Stimulated activated CD8-positive, alpha-beta memory T cell treated with anti-CD3 and anti-CD28 coated beads, Interleukin-15, amount 100 ng/mL, for 48 hours (primary cell): Measurements from ENCODE around the gene ALX4.

Experiments
- DNase-seq, 2 donors: peaks; one replicate each; pipeline ENCODE4 v3.0.0-alpha.2; 2020; ENCODE audit warnings: low read depth in 2 of 2

Gene ALX4

DNA sequence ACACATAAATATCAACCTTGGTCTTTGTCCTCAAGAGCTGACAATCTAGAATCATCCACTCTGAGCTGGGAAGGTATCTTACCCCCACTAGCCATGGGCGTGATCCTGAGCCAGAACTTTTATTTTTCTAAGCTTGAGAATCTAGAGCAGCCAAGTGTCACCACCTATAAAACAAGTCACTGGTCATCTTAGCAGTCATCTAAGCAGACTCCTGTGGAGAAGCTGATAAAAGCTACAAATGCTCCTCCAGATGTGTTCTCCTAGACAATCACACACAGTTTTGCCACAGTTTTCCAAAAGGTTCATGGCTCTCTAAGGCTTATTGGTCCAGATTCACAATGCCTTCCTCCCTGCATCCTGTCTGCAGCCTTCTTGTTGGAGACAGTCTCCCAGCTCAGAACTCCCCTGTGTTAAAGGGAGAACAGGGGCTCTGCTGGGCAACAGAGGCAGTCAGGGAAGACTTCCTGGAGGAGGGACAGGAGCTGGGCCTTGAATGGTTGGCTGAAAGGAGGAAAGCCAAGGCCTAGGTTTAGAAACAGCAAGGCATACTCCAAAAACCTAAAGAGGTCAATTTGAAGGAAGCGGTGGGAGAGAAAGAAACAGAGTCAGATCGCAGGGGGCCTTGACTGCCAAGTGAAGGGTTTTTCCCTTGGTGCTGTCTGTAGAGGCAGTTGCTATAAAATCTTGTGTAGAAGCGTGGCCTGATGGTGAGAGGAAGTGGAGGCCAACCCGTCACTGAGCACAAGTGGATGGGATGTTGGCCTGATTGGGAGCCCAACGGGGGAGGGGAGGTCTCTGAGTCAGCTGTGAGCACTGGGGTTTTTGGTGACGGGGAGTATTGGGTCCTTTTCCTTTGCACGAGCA lies 42.0 kb downstream of the ALX4 start:
- no peak for DNase-seq

DNA sequence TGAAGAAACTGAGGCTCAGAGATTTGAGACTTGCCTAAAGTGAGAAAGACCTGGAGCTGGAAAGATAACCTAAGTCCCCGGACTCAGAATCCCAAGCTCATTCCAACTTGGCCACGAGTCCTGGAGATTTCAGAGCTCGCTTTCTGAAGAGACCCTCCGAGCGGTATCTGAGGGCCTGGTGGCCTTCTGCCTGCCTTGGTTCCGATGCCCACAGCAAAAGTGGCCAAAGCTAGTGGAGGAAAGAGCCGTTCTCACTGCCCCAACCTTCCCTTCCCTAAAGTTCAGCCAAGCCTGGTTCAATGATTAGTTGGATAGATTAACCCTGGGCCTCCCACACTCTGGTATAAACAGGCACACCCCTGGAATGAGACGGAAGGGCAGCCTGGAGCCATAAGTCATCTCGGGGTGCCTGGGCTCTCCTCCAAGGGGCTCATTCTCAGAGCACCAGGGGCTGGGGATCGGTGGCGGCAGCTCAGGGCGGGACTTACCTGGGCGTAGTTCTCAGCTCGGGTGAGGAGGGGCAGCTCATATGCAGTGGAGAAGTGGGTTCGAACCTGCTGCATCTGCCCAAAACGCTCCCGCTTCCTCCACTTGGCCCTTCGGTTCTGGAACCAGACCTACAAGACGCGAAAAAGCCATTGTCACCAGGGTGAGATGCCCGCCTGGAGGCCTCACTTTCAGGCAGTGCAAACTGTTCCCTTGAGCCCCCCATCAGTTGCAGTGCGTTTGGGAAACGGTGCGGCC lies 42.8 kb downstream of the ALX4 start:
- DNase-seq = no peak

DNA sequence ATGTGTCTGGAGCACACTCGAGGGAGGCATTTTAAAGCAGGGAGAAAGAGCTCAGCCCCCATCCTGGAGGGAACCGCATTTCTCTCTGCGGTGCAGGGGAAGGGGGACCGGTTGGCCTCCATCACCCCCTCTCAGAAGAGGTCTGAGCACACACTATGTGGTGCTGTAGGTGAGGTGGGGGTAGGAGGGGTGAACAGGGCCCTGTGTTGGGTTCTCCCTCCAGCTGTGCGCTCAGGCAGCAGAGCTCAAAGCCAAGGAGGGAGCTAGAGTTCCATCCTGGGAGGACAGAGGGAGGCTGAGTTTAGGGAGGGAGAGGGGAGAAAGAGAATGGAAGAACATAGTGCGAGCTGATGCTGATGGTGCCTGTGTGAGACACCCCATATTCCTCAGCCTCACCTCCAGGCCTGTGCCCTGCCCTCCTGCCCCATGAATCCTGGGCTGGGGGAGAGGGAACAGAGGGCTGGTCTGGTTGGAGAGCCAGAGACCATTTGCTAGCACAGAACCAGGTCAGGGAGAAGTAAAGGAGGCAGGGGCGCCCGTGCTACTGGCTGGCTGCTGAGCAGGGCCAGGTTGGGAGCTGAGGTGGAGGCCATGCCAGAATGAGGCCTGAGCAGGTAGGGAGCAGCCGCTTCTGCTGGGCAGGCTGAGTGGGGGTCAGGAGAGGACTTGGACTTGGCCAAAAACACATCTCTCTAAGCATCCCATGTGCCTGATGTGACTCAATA lies 43.7 kb downstream of the ALX4 start:
- DNase-seq = no peak

DNA sequence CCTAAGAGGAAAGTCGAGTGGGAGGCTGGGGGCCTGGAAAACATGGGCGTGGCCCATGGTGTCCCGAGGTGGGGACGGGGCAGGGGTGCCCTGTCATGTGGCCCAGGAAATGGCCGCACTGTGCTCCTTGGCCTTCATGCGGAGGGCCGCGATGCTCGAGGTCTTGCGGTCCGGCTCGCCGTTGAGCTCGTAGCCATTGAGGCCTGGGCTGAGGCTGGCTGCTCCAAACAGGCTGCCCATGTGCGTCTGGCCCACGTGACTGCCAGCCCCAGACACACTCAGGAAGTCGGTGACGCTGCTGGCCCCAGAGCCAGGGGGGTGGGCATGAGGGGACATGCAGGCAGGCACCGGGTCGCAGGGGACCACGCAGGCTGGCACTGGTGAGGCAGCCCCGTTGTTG lies 45.2 kb downstream of the ALX4 start:
- DNase-seq = no peak

DNA sequence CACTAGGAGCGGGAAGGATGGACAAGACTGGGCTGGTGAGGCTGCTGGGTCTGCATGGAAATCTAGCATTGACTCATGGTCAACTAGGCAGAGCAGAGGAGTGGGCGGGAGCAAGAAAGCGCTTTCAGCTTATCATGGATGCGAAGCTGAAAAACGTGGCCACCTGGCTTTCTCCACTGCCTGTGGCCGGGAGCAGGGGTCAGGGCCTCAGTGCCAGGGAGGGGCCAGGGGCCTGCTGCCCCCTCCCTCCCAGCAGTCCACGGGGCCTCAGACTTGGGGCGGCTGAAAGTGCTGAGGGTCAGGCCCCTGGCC lies 45.5 kb downstream of the ALX4 start:
- DNase-seq = no peak

DNA sequence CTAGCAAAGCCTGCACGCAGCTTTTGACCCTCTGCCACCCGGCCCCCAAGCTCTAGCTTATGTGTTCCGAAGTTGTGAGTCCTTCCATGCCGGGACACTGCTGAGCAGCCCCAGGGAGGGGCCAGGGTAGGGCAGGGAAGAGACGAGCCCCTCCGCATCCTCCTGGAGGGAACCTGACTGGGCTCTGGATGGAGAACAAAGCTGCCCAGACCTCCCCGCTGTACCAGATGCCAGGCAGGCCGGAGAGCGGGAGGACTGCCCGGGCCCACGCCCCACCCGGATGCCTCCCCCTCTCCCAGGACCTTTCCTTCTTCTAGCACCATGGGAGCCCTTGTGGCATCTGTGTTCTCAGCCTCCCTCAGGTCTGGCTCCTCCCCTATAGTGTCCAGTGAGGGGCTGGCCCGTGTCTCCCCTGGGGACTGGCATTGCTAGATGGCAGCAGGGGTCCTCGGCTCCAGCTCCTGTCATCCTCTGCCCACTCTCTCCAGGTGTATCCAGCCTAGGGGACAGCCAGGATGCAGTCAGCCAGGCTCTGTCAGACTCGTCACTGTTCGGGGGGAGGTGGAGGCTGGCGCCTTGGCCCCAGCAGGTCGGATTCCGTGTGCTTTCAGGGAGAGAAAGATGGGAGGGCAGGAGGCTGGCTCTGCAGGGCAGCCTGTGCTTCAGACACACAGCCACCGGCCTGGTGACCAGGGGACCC lies 46.1 kb downstream of the ALX4 start:
- DNase-seq = no peak

DNA sequence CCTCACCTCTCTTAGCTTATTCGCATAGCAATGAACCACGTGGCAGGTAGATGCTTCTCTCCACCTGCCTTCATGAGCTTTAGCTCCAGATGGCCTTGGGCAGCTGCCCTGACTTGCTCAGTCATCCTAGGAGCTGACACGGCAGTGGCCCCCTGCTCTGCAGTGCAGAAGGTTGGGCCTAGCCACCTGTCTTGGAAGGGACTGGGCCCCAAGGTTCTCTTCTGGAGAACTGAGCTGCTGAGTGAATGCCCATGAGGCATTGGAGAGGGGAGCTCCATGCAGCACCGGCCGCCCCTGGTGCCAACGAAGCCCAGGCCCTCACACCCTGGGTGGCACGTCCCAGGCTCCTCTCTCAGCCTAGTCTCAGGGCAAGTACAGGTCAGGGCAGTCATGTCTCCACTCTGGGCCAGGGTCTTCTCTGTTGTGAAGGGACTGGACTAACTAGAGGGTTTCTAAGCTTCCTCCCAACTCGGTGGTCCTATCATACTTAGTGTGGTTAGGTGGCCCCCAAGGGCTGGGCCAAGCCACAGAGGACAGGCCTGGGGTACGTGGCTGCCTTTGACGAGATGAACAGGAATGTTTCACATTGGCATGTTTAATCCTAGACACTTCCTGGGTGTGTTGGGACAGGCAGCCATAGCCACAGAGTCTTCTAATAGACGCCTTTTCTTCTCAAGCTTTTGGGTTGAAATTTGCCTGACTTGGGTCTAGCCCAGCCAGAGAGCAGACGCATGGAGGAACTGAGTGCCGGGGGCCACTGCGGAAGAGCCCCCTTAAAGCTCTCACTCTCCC lies 47.9 kb downstream of the ALX4 start:
- no peak for DNase-seq

DNA sequence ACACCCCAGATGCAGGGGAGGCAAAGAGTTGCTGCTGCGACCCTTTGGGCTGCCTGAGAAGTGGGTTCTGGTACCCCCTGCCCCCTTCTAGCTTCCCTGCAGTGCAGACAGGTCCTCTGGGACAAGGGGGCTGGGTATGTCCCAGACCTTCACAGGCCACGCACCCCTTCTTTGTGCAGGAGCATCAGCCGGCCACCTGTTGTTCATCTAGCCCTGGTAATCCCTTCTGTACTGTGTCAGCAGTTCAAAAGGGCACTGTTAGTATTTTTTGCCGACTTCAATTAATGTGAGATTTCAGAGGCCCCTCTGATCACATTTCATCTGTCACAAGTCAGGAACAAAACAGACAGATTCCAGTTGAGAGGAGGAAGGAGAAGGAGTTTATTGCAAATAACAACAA lies 49.9 kb downstream of the ALX4 start:
- no peak for DNase-seq

DNA sequence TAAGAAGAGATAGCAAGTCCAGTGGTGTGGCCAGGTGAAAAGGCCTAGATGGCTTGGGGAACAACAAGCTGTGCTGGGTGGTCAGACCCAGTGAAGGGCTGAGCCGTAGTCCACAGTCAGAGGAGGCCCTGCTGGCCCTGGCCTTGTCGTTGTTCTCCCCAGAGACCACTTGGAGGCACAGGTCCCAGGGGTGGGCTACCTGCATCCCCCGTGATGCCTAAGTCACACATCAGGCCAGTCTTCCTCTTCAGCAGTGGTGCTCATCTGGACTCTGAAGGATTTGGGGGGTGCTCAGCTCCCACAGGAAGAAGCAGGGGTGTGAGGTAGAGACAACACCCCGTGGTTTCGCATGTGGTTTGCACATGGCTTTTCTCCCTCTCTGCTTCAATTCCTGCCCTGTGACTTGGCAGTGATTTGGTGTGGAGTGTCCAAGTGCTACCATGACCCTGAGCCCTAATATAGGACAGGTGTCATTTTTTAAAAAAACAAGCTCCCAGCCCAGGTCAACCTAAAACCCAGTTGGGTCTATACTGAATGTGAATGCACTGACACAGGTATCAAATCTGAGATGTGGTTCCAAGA lies 51.0 kb downstream of the ALX4 start:
- no peak for DNase-seq

DNA sequence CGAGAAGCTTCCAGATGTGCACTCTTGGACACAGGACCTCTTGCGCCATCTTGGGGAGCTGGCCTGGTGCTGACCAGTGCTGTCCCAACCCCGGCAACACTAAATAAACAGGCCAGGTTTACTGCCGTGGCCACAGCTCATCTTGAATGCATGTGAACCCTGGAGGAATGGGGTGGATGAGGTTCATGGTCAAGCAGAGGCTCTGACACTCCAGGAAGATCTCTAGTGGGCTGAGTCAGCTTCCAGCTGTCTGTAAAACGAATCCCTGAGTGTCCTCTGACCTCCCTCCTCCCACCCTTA lies 51.8 kb downstream of the ALX4 start:
- DNase-seq = no peak

DNA sequence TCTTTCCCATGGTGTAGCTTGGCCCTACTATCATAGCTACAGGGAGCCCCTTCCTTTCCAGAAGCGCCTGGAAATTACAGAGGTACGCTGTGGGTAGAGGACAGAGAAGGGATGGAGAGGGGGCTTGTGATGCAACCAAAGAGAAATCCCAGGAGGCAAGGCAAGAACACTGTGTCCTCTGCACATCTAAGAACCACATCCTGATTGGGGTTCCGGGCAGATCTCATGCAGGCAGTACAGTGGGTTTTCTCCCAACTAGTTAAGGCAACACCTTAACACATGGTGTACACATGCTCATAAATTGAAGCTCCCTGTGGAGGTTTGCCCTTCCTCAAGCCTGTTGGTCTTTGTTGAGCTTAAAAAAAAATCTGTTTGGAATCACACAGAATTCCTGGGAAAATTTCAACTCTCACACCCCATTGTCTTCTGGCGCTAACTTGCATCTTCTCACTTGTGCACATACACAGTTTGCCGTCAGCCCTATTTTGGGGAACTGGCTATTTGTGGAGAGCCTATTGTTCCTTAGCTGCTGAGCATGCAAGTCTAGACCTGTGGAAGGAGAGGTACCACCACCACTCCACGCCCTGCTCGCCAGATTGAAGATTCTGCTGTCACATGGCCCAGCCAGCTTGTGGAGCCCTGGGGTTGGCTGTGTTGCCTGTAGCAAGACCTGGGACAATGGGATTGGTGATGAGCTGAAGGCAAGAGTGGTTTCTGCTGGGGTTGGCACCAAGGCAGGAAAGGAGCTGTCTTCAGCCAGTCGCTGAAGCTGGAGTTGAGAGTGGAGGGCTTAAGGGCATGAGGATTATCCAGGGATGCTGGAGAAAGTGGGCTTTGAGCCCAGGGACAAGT lies 52.4 kb downstream of the ALX4 start:
- DNase-seq = no peak

DNA sequence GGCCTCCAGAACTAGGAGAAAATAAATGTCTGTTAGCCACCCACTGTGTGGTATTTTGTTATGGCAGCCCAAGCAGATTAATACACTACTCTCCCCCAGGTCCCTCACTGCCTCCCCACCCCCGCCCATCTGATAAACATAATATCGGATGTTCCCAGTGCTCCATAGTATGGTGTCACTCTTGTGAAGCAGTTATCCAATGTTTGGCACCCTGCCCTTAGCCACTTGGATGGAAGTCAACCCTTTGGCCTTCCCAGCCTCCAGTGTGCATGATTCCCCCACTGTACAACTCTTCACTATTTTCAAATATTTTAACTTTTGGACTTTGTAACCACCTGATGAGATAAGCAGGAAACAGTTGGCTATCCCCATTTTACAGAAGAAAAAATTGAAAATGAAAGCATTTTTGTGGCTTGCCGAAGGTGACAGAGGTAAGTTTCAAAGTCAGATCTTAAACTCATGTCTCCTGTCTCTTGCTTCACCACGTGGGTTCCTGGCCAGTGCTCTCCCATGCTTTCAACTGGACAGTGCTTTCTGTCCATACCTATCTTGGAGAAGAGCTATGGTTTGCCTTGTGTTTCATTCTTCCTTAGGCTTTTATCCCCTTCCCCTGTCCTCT lies 53.2 kb downstream of the ALX4 start:
- no peak for DNase-seq

DNA sequence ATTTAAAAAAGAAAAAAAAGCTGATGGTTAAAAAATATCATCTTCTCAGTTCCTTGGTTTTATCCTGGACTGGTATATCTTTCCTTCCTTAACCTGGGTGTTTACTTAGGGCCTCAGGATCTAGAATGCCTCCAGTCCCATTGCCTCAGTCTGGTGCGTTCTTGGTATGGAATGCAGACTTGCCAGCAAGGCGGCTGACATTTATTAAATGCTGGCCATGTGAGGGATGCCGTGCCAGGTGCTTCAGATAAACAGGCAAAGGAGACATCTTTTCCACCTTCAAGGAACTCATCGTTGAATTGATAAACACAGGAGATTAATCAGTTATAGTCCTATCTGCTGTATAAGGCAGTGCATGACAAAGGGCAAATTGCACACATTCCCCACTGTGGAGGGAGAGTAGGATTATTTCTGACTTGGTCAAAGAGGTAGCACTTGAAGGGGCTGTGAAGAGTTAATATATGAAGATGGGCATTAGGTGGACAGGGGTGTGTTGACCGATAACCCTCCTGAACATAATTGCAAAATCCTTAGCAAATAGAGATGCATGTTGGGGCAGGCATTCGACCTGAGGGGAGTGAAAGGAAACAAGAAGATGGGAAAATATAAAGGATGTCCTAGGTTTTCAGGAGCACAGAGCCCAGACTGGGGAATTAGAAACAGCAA lies 54.4 kb downstream of the ALX4 start:
- DNase-seq = no peak

DNA sequence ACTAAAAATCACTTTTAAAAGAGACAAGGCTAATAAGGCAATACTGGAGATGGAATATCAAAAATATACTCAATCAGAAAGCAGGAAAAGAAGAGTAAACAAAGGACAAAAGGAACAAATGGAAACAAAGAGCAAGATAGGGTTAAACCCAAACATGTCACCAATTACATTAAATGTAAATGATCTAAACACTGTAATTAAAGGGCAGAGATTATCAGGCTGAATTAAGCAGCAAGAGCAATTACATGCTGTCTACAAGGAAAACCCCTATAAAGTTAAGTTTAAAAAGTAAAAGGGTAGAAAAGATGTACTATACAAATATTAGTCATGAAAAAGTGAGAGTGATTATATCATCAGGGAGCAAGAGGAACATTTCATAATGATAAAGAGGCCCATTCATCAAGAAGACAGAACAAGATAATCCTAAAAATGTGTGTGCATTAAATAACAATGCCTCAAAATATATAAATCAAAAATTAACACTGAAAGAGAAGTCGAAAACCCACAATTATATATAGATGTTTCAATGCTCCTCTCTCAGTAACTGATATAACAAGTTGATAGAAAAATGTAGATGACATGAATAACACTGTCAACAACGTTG lies 56.8 kb downstream of the ALX4 start:
- no peak for DNase-seq

DNA sequence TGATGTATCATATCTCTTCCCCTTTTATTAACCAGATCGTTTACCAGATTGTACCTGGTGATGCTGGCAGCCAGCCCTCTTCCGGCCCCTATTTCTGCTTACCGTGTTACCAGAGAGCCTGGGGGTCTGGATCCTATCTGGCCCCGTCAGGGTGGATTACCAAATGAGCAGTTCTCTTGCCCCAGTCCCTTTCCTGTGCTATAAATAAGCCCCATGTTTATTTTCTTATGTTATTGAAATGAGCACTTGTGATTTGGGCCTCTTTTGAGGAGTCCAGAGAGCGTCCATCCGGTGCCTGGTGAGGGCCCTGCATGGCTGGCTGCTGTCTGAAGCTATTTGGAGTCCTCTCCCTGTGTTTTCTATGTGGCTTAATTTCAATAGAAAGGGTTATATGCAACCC lies 59.5 kb downstream of the ALX4 start:
- DNase-seq = no peak

DNA sequence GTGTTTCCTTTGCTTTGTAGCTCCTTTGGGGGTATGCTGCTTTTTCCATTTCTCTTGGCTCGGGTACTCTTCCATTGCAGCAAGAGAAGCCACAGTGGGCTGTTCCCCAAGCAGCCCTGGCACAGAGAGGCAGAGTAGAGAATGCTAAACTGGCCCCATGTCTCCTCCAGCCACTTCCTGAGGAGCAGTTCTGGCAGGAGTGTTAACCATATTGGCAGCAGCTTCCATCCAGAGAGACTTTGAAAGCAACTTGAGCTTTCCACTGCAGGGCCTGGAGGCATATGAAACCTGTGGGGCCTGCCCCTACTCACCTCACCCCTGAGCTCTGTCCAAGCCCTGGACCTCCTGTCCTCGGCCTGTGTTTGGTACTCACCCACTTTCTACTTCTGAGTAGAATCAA lies 61.8 kb downstream of the ALX4 start:
- DNase-seq = no peak

DNA sequence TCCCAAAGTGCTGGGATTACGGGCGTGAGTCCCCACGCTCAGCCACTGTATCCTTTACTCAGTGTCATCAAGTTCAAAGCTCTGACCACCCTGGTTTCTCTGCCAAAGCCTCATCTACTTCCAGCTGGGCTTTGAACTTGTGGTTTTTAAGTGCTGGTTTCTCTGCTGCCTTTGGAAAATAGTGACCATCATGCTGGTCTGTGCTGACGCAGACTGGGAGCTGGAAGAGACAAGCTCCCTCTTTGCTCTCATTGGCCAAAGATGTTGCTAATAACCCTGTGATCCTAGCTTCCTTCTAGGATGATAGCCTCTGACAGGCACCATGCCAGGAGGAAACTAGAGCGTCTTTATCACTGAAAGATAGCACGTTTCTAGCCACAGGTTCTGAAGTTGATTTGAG lies 62.4 kb downstream of the ALX4 start:
- no peak for DNase-seq

DNA sequence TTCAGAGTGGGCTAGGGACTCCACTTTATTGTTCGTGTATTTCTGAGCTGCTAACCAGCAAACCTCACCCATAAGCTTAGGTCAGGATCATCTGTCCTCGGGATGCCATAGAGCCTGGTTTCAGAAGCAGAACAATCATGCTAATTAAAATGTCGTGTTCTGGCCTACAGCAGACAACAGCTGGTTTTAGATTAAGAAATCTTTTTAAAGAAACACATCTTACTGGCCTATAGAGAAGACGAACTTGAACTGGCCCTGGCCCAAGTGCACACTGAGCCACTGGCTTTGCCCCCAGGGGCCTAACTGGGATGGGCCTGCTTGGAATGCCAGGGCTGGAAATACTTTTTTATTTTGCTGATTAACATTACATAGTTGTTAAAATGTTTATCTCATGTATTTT lies 63.2 kb downstream of the ALX4 start:
- no peak for DNase-seq
